Measurements from ENCODE around the gene ZDHHC14. TPM values are rescaled to one million over a fixed set of nuclear protein-coding genes. Genes with fewer than 3 reads are reported as not detected.

ZDHHC14 gene
- total RNA-seq, 1 experiment from 2014 or later = 1.7 TPM

- no peak for DNase-seq
- no peaks in the 10 kb centered on the region for H3K9me3 Mint-ChIP-seq
- no peaks in the 10 kb centered on the region for H3K36me3 Mint-ChIP-seq (ENCODE audit: insufficient read depth in 1 of 3, low read depth in 3 of 3)
- no peak overlapping the region for H3K27ac ChIP-seq (ENCODE audit: insufficient read length, low read depth, low read length)
- no peak overlapping the region for H3T11ph ChIP-seq (ENCODE audit: low read length)
- no peak overlapping the region for H4K5ac ChIP-seq (ENCODE audit: insufficient read length, low read depth, low read length)
- WGBS (ENCODE audit: extremely low coverage, insufficient read length, low lambda C conversion rate) = no CpG with 5 or more reads among the region's 8 CpGs
- no peak overlapping the region for H2BK120ac ChIP-seq (ENCODE audit: low read depth, low read length, poor library complexity, severe bottlenecking)
- no peak overlapping the region for H2BK5ac ChIP-seq (ENCODE audit: insufficient read length, low read length)
- no peak overlapping the region for H3K23ac ChIP-seq (ENCODE audit: insufficient read length, low read depth, low read length)
- no peak overlapping the region for H3K4me2 ChIP-seq (ENCODE audit: insufficient read depth, insufficient read length, low read length)
- no peak for TF ChIP-seq CTCF (conservative IDR thresholded peaks at IDR 0.05)
- no peaks in the 10 kb centered on the region for H3K79me1 ChIP-seq (ENCODE audit: insufficient read depth, low read depth, low read length, poor library complexity, severe bottlenecking)
- H3K9me3 ChIP-seq (ENCODE audit: control insufficient read depth, low read depth, low read length) = no peaks in the 10 kb centered on the region
- H4K8ac ChIP-seq (replicated peaks; ENCODE audit: insufficient read length, low read depth, low read length) = no peak overlapping the region
- no peaks in the 10 kb centered on the region for H3K79me2 ChIP-seq (ENCODE audit: insufficient read depth, low read length)
- no peaks in the 10 kb centered on the region for H4K20me1 ChIP-seq (ENCODE audit: control insufficient read depth, insufficient read depth, insufficient read length)
- no peak overlapping the region for H3K18ac ChIP-seq (ENCODE audit: insufficient read length, low read depth, low read length)
- H3K4ac ChIP-seq (ENCODE audit: low read depth, low read length) = no peak overlapping the region
- H3K9ac ChIP-seq (ENCODE audit: extremely low read depth, insufficient read length, low read length) = no peak overlapping the region
- no peak overlapping the region for H3K14ac ChIP-seq (ENCODE audit: insufficient read depth, low read length)
- no peak overlapping the region for H2AFZ ChIP-seq (ENCODE audit: low read length)
- H2BK12ac ChIP-seq (ENCODE audit: insufficient read length, low read depth, low read length) = no peak overlapping the region
- H3K27me3 ChIP-seq (ENCODE audit: insufficient read depth, low read length) = no peaks in the 10 kb centered on the region
- H2BK20ac ChIP-seq (ENCODE audit: low read depth, low read length, poor library complexity, severe bottlenecking) = no peak overlapping the region
- no peak overlapping the region for H4K91ac ChIP-seq (ENCODE audit: insufficient read length, low read depth, low read length)
- no peak overlapping the region for H2BK15ac ChIP-seq (ENCODE audit: low read depth, low read length)
- no peak overlapping the region; a peak in 1 of 7 replicates for H3K27ac Mint-ChIP-seq
- H2AK5ac ChIP-seq (ENCODE audit: insufficient read length, low read length) = no peak overlapping the region
- H3K4me1 Mint-ChIP-seq = peaks cover 2 to 5% of the 10 kb centered on the region in 2 experiments
- H3K56ac ChIP-seq (ENCODE audit: insufficient read length, low read depth, low read length) = no peak overlapping the region
- H3K4me3 Mint-ChIP-seq = no peak overlapping the region
- no peaks in the 10 kb centered on the region for H3K27me3 Mint-ChIP-seq (ENCODE audit: low read depth)
- H3K23me2 ChIP-seq (ENCODE audit: insufficient read length, low read depth, low read length, poor library complexity, severe bottlenecking) = no peaks in the 10 kb centered on the region
- no peaks in the 10 kb centered on the region for H3K4me1 ChIP-seq (ENCODE audit: insufficient read depth, low read length)
Measured at GRCh38 chr6:157640746-157641451, 259.9 kb downstream of the ZDHHC14 start.

All from H9 (cell line).